Caki2 (cell line): ENCODE measurements around the gene CAPG. TPM values are rescaled to one million over a fixed set of nuclear protein-coding genes. Genes with fewer than 3 reads are reported as not detected.
"Not testable (repeated sequence)": the region's sequence is repeated elsewhere in the genome, so short reads cannot be mapped to it uniquely, and the experiment has no call there.

ENCODE experiments used
- DNase-seq: peaks from one replicate; pipeline ENCODE4 v3.0.0-alpha.2; 2015; ENCODE audit warnings: low read depth
- in situ Hi-C: cut with HindIII; loops from 2 replicates; pipeline ENCODE4 v1.10.0; 2016; ENCODE audit warnings: low sequenced_read_pairs, low pct_unique_long_range_greater_than_20kb, mixed read lengths
- total RNA-seq: library from RNA; depleted of rRNA; stranded (reverse); fragments of >200 nt; shearing (Covaris generic); gene quantifications from 2 replicates; pipeline ENCODE4 v1.2.3, GENCODE V29; 2014; ENCODE audit warnings: low replicate concordance

The CAPG gene
- total RNA-seq, 1 experiment from 2014 or later: 545 TPM

GRCh38 chr2:85427300-85427835, 17.2 kb upstream of the CAPG start:
- DNase-seq: no peak
- in situ Hi-C loops: no loop called here

GRCh38 chr2:85425588-85425987, 15.4 kb upstream of the CAPG start:
- DNase-seq: no peak
- in situ Hi-C loops: no loop called here

- DNase-seq: no peak
- in situ Hi-C loops: no loop called here
These were observed 13.4 kb upstream of the CAPG start for GRCh38 chr2:85423525-85423924.

GRCh38 chr2:85422072-85422457, 11.9 kb upstream of the CAPG start:
- no peak for DNase-seq
- in situ Hi-C loops: no loop called here

GRCh38 chr2:85421260-85422071, 11.3 kb upstream of the CAPG start:
- in situ Hi-C loops: no loop called here
- DNase-seq: no peak

- in situ Hi-C loops: no loop called here
These were observed 10.5 kb upstream of the CAPG start for GRCh38 chr2:85420536-85421259.

GRCh38 chr2:85419009-85419675, 9.0 kb upstream of the CAPG start:
- DNase-seq: no peak
- in situ Hi-C loops: no loop called here

More at GRCh38 chr2:85420536-85421259, 10.5 kb upstream of the CAPG start:
- DNase-seq: peak; percentile 79

- in situ Hi-C loops: no loop called here
- peak; percentile 92 for DNase-seq
These were observed 8.2 kb upstream of the CAPG start, which contains the start of gene SH2D6 for GRCh38 chr2:85418132-85419008. SH2D6 (plus strand) TSS chr2:85418714; CDS start chr2:85429466, 10,752 bp downstream.

- no peak for DNase-seq
- in situ Hi-C loops: no loop called here
These were observed 5.9 kb upstream of the CAPG start for GRCh38 chr2:85415980-85416650.

- DNase-seq: no peak
- in situ Hi-C loops: no loop called here
These were observed 4.8 kb upstream of the CAPG start for GRCh38 chr2:85414761-85415553.

GRCh38 chr2:85414421-85414759, 4.2 kb upstream of the CAPG start:
- in situ Hi-C loops, DNase-seq: not testable (repeated sequence)

GRCh38 chr2:85413592-85414420, 3.6 kb upstream of the CAPG start:
- peak; percentile 61 for DNase-seq
- in situ Hi-C loops: no loop called here

GRCh38 chr2:85411405-85411748, 1.2 kb upstream of the CAPG start:
- DNase-seq: no peak
- in situ Hi-C loops: no loop called here

- peak; percentile 68 for DNase-seq
- in situ Hi-C loops: no loop called here
These were observed 628 bp upstream of the CAPG start for GRCh38 chr2:85410584-85411404.
